ENCODE results near the gene TRIM26. TPM values are rescaled to one million over a fixed set of nuclear protein-coding genes. Genes with fewer than 3 reads are reported as not detected.

The TRIM26 gene
- total RNA-seq, 6 experiments from 2014 or later, result 28.8 to 47.5 (median 38.9) TPM

- Histone ChIP-seq H3K36me3 (no peaks in the 10 kb centered on the region), H3K27me3 (no peaks in the 10 kb centered on the region), H3K4me1 (no peaks in the 10 kb centered on the region), H3K4me3 (no peak overlapping the region), H3K27ac (no peak overlapping the region), H3K9me3 (no peaks in the 10 kb centered on the region)
- DNase-seq (no peak), ATAC-seq (no peak)
- intact Hi-C loops (cut with DNase I), result loop anchor here in 1 of 2 donors (10.0 kb wide), 1 partner anchor 55 kb away; no protein-coding TSS in a partner anchor
- WGBS (ENCODE audit: insufficient coverage, low coverage, low lambda C conversion rate, missing lambda C conversion rate), result 95% methylated on average over 15 of the region's 17 CpGs
- no peak for TF ChIP-seq CTCF (IDR thresholded peaks at IDR 0.05)
- TF ChIP-seq POLR2A (IDR thresholded peaks at IDR 0.05), result no peak
Observed at GRCh38 chr6:30160008-30160784, 53.0 kb downstream of the TRIM26 start.

GRCh38 chr6:30158475-30159040, 54.6 kb downstream of the TRIM26 start:
- DNase-seq (no peak), ATAC-seq (no peak)
- intact Hi-C loops (cut with DNase I), result no loop called here
- H3K27me3 ChIP-seq, result no peaks in the 10 kb centered on the region
- H3K9me3 ChIP-seq, result no peaks in the 10 kb centered on the region
- TF ChIP-seq POLR2A (IDR thresholded peaks at IDR 0.05) (no peak), CTCF (IDR thresholded peaks at IDR 0.05) (no peak)
- H3K4me1 ChIP-seq, result no peaks in the 10 kb centered on the region
- no peak overlapping the region for H3K4me3 ChIP-seq
- no peaks in the 10 kb centered on the region for H3K36me3 ChIP-seq
- H3K27ac ChIP-seq, result no peak overlapping the region
- WGBS (ENCODE audit: insufficient coverage, low coverage, low lambda C conversion rate, missing lambda C conversion rate), result 20% methylated on average over 1 of the region's 3 CpGs

- no peaks in the 10 kb centered on the region for H3K27me3 ChIP-seq
- no peaks in the 10 kb centered on the region for H3K36me3 ChIP-seq
- no peak overlapping the region for H3K4me3 ChIP-seq
- ATAC-seq, result no peak
- no peak for DNase-seq
- TF ChIP-seq CTCF (IDR thresholded peaks at IDR 0.05) (no peak), POLR2A (IDR thresholded peaks at IDR 0.05) (no peak)
- no peaks in the 10 kb centered on the region for H3K9me3 ChIP-seq
- intact Hi-C loops (cut with DNase I), result no loop called here
- 75% methylated on average over 1 of the region's 2 CpGs for WGBS (ENCODE audit: insufficient coverage, low coverage, low lambda C conversion rate, missing lambda C conversion rate)
- H3K4me1 ChIP-seq, result no peaks in the 10 kb centered on the region
- no peak overlapping the region for H3K27ac ChIP-seq
Observed at GRCh38 chr6:30157999-30158398, 55.2 kb downstream of the TRIM26 start.

GRCh38 chr6:30157581-30157980, 55.6 kb downstream of the TRIM26 start:
- Histone ChIP-seq H3K4me1 (no peaks in the 10 kb centered on the region), H3K4me3 (no peak overlapping the region), H3K36me3 (no peaks in the 10 kb centered on the region), H3K9me3 (no peaks in the 10 kb centered on the region), H3K27ac (no peak overlapping the region), H3K27me3 (no peaks in the 10 kb centered on the region)
- intact Hi-C loops (cut with DNase I), result no loop called here
- DNase-seq (no peak), ATAC-seq (no peak)
- TF ChIP-seq CTCF (IDR thresholded peaks at IDR 0.05) (no peak), POLR2A (IDR thresholded peaks at IDR 0.05) (no peak)
